Mesodermal cell (in vitro differentiated cells): ENCODE data around the gene SDK1.

Experiments used
- H3K27ac ChIP-seq: 2 replicates; pipeline ENCODE4 v1.7.0; 2013; ENCODE audit warnings: mild to moderate bottlenecking, low read depth, low read length, moderate library complexity; ENCODE audit not compliant: severe bottlenecking
- H3K36me3 ChIP-seq: 2 replicates; pipeline ENCODE4 v1.7.1; 2013; ENCODE audit warnings: mild to moderate bottlenecking, low read length, moderate library complexity; ENCODE audit not compliant: control insufficient read depth, insufficient read depth
- H3K4me1 ChIP-seq: one replicate; pipeline ENCODE4 v1.7.1; 2013; ENCODE audit warnings: mild to moderate bottlenecking, low read length; ENCODE audit not compliant: insufficient read depth, control insufficient read depth, poor library complexity, severe bottlenecking
- H3K4me3 ChIP-seq: 2 replicates; pipeline ENCODE4 v1.7.0; 2013; ENCODE audit warnings: low read length, control low read depth, mild to moderate bottlenecking; ENCODE audit not compliant: insufficient read depth, poor library complexity, severe bottlenecking; ENCODE audit errors: extremely low read depth
- H3K9me3 ChIP-seq: 2 replicates; pipeline ENCODE4 v1.7.1; 2013; ENCODE audit warnings: mild to moderate bottlenecking, low read length, moderate library complexity; ENCODE audit not compliant: control insufficient read depth
- WGBS, 2 experiments: methylation state at CpG; one replicate each; pipeline ENCODE4 v1.1.5; 2013; ENCODE audit warnings: missing lambda C conversion rate in 2 of 2; ENCODE audit not compliant: insufficient coverage in 2 of 2; 5-methylcytosine and 5-hydroxymethylcytosine counted together

SDK1 gene

GRCh38 chr7:4169455-4169854 lies 868.4 kb downstream of the SDK1 start:
- WGBS, 2 experiments = 89% methylated on average over 10 of the region's 10 CpGs
- Histone ChIP-seq H3K4me1 (no peaks in the 10 kb centered on the region), H3K9me3 (no peaks in the 10 kb centered on the region), H3K4me3 (no peak overlapping the region), H3K36me3 (no peaks in the 10 kb centered on the region), H3K27ac (no peak overlapping the region)

GRCh38 chr7:4170997-4171786 lies 870.1 kb downstream of the SDK1 start:
- Histone ChIP-seq H3K4me1 (no peaks in the 10 kb centered on the region), H3K9me3 (no peaks in the 10 kb centered on the region), H3K27ac (no peak overlapping the region), H3K4me3 (no peak overlapping the region), H3K36me3 (no peaks in the 10 kb centered on the region)
- WGBS, 2 experiments = 90 to 91% methylated on average over 15 to 20 of the region's 22 CpGs

- WGBS, 2 experiments = 95 to 96% methylated on average over 12 of the region's 12 CpGs
- no peaks in the 10 kb centered on the region for H3K9me3 ChIP-seq
- H3K4me3 ChIP-seq = no peak overlapping the region
- no peaks in the 10 kb centered on the region for H3K4me1 ChIP-seq
- no peak overlapping the region for H3K27ac ChIP-seq
- H3K36me3 ChIP-seq = no peaks in the 10 kb centered on the region
Measured at GRCh38 chr7:4172883-4173282, 871.8 kb downstream of the SDK1 start.

GRCh38 chr7:4173615-4174014 lies 872.6 kb downstream of the SDK1 start:
- WGBS, 2 experiments = 100% methylated on average over 5 to 7 of the region's 9 CpGs

GRCh38 chr7:4174016-4174415 lies 873.0 kb downstream of the SDK1 start:
- Histone ChIP-seq H3K9me3 (no peaks in the 10 kb centered on the region), H3K27ac (no peak overlapping the region), H3K4me3 (no peak overlapping the region), H3K36me3 (no peaks in the 10 kb centered on the region), H3K4me1 (no peaks in the 10 kb centered on the region)
- WGBS, 2 experiments = 89 to 97% methylated on average over 5 to 8 of the region's 8 CpGs

More at GRCh38 chr7:4173615-4174014, 872.6 kb downstream of the SDK1 start:
- H3K36me3 ChIP-seq = no peaks in the 10 kb centered on the region
- no peaks in the 10 kb centered on the region for H3K4me1 ChIP-seq
- H3K27ac ChIP-seq = no peak overlapping the region
- H3K9me3 ChIP-seq = no peaks in the 10 kb centered on the region
- no peak overlapping the region for H3K4me3 ChIP-seq

- 90 to 95% methylated on average over 10 to 11 of the region's 11 CpGs for WGBS, 2 experiments
- H3K4me3 ChIP-seq = no peak overlapping the region
- H3K9me3 ChIP-seq = no peaks in the 10 kb centered on the region
- no peak overlapping the region for H3K27ac ChIP-seq
- H3K36me3 ChIP-seq = no peaks in the 10 kb centered on the region
- H3K4me1 ChIP-seq = no peaks in the 10 kb centered on the region
Measured at GRCh38 chr7:4174451-4174850, 873.4 kb downstream of the SDK1 start.

- H3K9me3 ChIP-seq = no peaks in the 10 kb centered on the region
- no peak overlapping the region for H3K27ac ChIP-seq
- H3K36me3 ChIP-seq = no peaks in the 10 kb centered on the region
- 96 to 100% methylated on average over 13 to 14 of the region's 18 CpGs for WGBS, 2 experiments
- no peaks in the 10 kb centered on the region for H3K4me1 ChIP-seq
- no peak overlapping the region for H3K4me3 ChIP-seq
Measured at GRCh38 chr7:4174884-4175283, 873.8 kb downstream of the SDK1 start.

GRCh38 chr7:4175346-4175973 lies 874.4 kb downstream of the SDK1 start:
- 90 to 96% methylated on average over 26 to 31 of the region's 34 CpGs for WGBS, 2 experiments
- H3K4me3 ChIP-seq = no peak overlapping the region
- no peak overlapping the region for H3K27ac ChIP-seq
- no peaks in the 10 kb centered on the region for H3K36me3 ChIP-seq
- H3K9me3 ChIP-seq = no peaks in the 10 kb centered on the region
- H3K4me1 ChIP-seq = no peaks in the 10 kb centered on the region

GRCh38 chr7:4177001-4177400 lies 875.9 kb downstream of the SDK1 start:
- H3K36me3 ChIP-seq = no peaks in the 10 kb centered on the region
- 85 to 98% methylated on average over 6 of the region's 6 CpGs for WGBS, 2 experiments
- H3K4me3 ChIP-seq = no peak overlapping the region
- H3K4me1 ChIP-seq = no peaks in the 10 kb centered on the region
- no peaks in the 10 kb centered on the region for H3K9me3 ChIP-seq
- H3K27ac ChIP-seq = no peak overlapping the region

- WGBS, 2 experiments = 89 to 93% methylated on average over 16 of the region's 16 CpGs
- Histone ChIP-seq H3K27ac (no peak overlapping the region), H3K4me3 (no peak overlapping the region), H3K36me3 (no peaks in the 10 kb centered on the region), H3K4me1 (no peaks in the 10 kb centered on the region), H3K9me3 (no peaks in the 10 kb centered on the region)
Measured at GRCh38 chr7:4178416-4178815, 877.4 kb downstream of the SDK1 start.
